IMR-90 (cell line): Measurements from ENCODE around the gene SERPINB11. TPM values are rescaled to one million over a fixed set of nuclear protein-coding genes. Genes with fewer than 3 reads are reported as not detected.

Experiments used
- ATAC-seq: fragments of 200-7000 bp; cut with Tn5 transposase; 2 replicates; pipeline ENCODE4 v1.9.1; 2020; ENCODE audit warnings: low read depth, mild to moderate bottlenecking, moderate library complexity
- BruUV-seq: library from RNA; stranded (reverse); fragments of 400-500 nt; replicated peaks from 2 replicates; lab custom pipeline; 2021; lab: Mats Ljungman, UMichigan
- CTCF ChIA-PET: fragments of 300-600 bp; formaldehyde crosslinking; extraction: SDS; loops from one replicate; lab custom pipeline; 2021; ENCODE audit warnings: antibody characterized with exemption; lab: Yijun Ruan, JAX
- POLR2A ChIA-PET: fragments of 300-600 bp; sonication (Branson Sonifier 250); formaldehyde crosslinking; loops from one replicate; lab custom pipeline; 2022; ENCODE audit warnings: antibody characterized with exemption; ENCODE audit not compliant: unreplicated experiment; lab: Charles Lee
- DNase-seq: peaks from one replicate; pipeline ENCODE4 v3.0.0; 2013
- H2AFZ ChIP-seq: replicated peaks from 2 replicates; pipeline ENCODE3; 2013; ENCODE audit warnings: low read length, mild to moderate bottlenecking; ENCODE audit not compliant: poor library complexity
- H2AK5ac ChIP-seq: 2 replicates; pipeline ENCODE4 v1.6.1; 2013; ENCODE audit warnings: low read depth, low read length, inconsistent platforms
- H2AK9ac ChIP-seq: replicated peaks from 2 replicates; pipeline ENCODE3; 2013; ENCODE audit warnings: mild to moderate bottlenecking, low read depth, low read length, moderate library complexity; ENCODE audit not compliant: poor library complexity
- H2BK120ac ChIP-seq: 2 replicates; pipeline ENCODE4 v1.6.1; 2013; ENCODE audit warnings: low read depth, low read length, inconsistent platforms
- H2BK15ac ChIP-seq: 3 replicates; pipeline ENCODE4 v1.6.1; 2013; ENCODE audit warnings: low read depth, low read length, inconsistent platforms
- H2BK20ac ChIP-seq: 2 replicates; pipeline ENCODE4 v1.6.1; 2013; ENCODE audit warnings: low read depth, mild to moderate bottlenecking, inconsistent platforms, low read length, moderate library complexity
- H2BK5ac ChIP-seq: 2 replicates; pipeline ENCODE4 v1.6.1; 2013; ENCODE audit warnings: mild to moderate bottlenecking, low read depth, low read length, inconsistent platforms; ENCODE audit not compliant: poor library complexity, severe bottlenecking
- H3K14ac ChIP-seq: replicated peaks from 2 replicates; pipeline ENCODE4 v1.6.1; 2013; ENCODE audit warnings: low read depth, low read length, inconsistent platforms
- H3K18ac ChIP-seq: 2 replicates; pipeline ENCODE4 v1.6.1; 2013; ENCODE audit warnings: low read depth, low read length, control low read depth
- H3K23ac ChIP-seq: 2 replicates; pipeline ENCODE4 v1.6.1; 2013; ENCODE audit warnings: low read depth, low read length, inconsistent platforms
- H3K27ac ChIP-seq: 2 replicates; pipeline ENCODE4 v1.5.1; 2013; ENCODE audit warnings: mild to moderate bottlenecking, control low read depth, low read length; ENCODE audit not compliant: insufficient read depth
- H3K27me3 ChIP-seq: 2 replicates; pipeline ENCODE4 v1.6.1; 2013; ENCODE audit warnings: low read length; ENCODE audit not compliant: control insufficient read depth, insufficient read depth
- H3K36me3 ChIP-seq: 2 replicates; pipeline ENCODE4 v1.6.1; 2013; ENCODE audit warnings: low read length, mixed read lengths; ENCODE audit not compliant: control insufficient read depth, insufficient read depth
- H3K4ac ChIP-seq: 2 replicates; pipeline ENCODE4 v1.6.1; 2013; ENCODE audit warnings: low read depth, low read length, inconsistent platforms
- H3K4me1 ChIP-seq: 2 replicates; pipeline ENCODE4 v1.6.1; 2013; ENCODE audit warnings: low read length, mixed read lengths; ENCODE audit not compliant: control insufficient read depth, insufficient read depth
- H3K4me2 ChIP-seq: 2 replicates; pipeline ENCODE4 v1.6.1; 2013; ENCODE audit warnings: low read depth, mild to moderate bottlenecking, control low read depth, low read length, moderate library complexity
- H3K4me3 ChIP-seq: 2 replicates; pipeline ENCODE4 v1.5.1; 2013; ENCODE audit warnings: low read depth, mild to moderate bottlenecking, control low read depth, low read length, moderate library complexity; ENCODE audit not compliant: insufficient read depth
- H3K56ac ChIP-seq: 2 replicates; pipeline ENCODE4 v1.6.1; 2013; ENCODE audit warnings: low read length, inconsistent platforms; ENCODE audit not compliant: insufficient read depth; ENCODE audit errors: extremely low read depth
- H3K79me1 ChIP-seq, 2 experiments: 2 replicates each; pipeline ENCODE4 v1.6.1; 2013; ENCODE audit warnings: low read length in 2 of 2, inconsistent platforms in 1 of 2, low read depth in 1 of 2
- H3K9ac ChIP-seq: 2 replicates; pipeline ENCODE4 v1.6.1; 2013; ENCODE audit warnings: low read depth, low read length, control low read depth
- H3K9me1 ChIP-seq: 2 replicates; pipeline ENCODE4 v1.6.1; 2013; ENCODE audit warnings: low read length, inconsistent platforms; ENCODE audit not compliant: insufficient read depth
- H3K9me3 ChIP-seq: 2 replicates; pipeline ENCODE4 v1.6.1; 2013; ENCODE audit warnings: low read length; ENCODE audit not compliant: control insufficient read depth, insufficient read depth
- H4K20me1 ChIP-seq: 2 replicates; pipeline ENCODE4 v1.6.1; 2013; ENCODE audit warnings: low read length, inconsistent platforms; ENCODE audit not compliant: insufficient read depth
- H4K5ac ChIP-seq: 2 replicates; pipeline ENCODE4 v1.6.1; 2013; ENCODE audit warnings: mild to moderate bottlenecking, low read depth, low read length, control low read depth
- H4K8ac ChIP-seq, 2 experiments: 2 replicates each; pipeline ENCODE4 v1.6.1; 2013; ENCODE audit warnings: low read depth in 2 of 2, low read length in 2 of 2, control low read depth in 1 of 2, inconsistent platforms in 1 of 2
- H4K91ac ChIP-seq: 2 replicates; pipeline ENCODE4 v1.6.1; 2013; ENCODE audit warnings: low read depth, low read length, inconsistent platforms; ENCODE audit not compliant: insufficient read depth
- BHLHE40 ChIP-seq: fragments of 150-350 bp; IDR thresholded peaks from 2 replicates; pipeline ENCODE4 v1.6.1; 2016; ENCODE audit warnings: mild to moderate bottlenecking, low read depth, low read length
- CEBPB ChIP-seq: IDR thresholded peaks from 2 replicates; pipeline ENCODE4 v1.6.1; 2012; ENCODE audit warnings: low read depth, low read length, improper control_type of control experiment
- CHD1 ChIP-seq: IDR thresholded peaks from 2 replicates; pipeline ENCODE4 v1.6.1; 2012; ENCODE audit warnings: low read depth, low read length, improper control_type of control experiment
- FOS ChIP-seq: fragments of 150-350 bp; IDR thresholded peaks from 2 replicates; pipeline ENCODE4 v1.6.1; 2016; ENCODE audit warnings: low read depth, low read length
- MAFK ChIP-seq: IDR thresholded peaks from 2 replicates; pipeline ENCODE4 v1.6.1; 2012; ENCODE audit warnings: low read depth, low read length, improper control_type of control experiment
- MAZ ChIP-seq: IDR thresholded peaks from 2 replicates; pipeline ENCODE4 v1.6.1; 2012; ENCODE audit warnings: low read depth, mild to moderate bottlenecking, low read length, improper control_type of control experiment, moderate library complexity, borderline replicate concordance
- NFE2L2 ChIP-seq: fragments of 150-350 bp; IDR thresholded peaks from 2 replicates; pipeline ENCODE4 v1.6.1; 2016; ENCODE audit warnings: low read depth, mild to moderate bottlenecking, low read length
- POLR2A ChIP-seq: IDR thresholded peaks from 2 replicates; pipeline ENCODE4 v1.6.1; 2012; ENCODE audit warnings: mild to moderate bottlenecking, low read depth, low read length
- RAD21 ChIP-seq: IDR thresholded peaks from 2 replicates; pipeline ENCODE4 v1.6.1; 2012; ENCODE audit warnings: low read length, improper control_type of control experiment
- RCOR1 ChIP-seq: IDR thresholded peaks from 2 replicates; pipeline ENCODE4 v1.6.1; 2012; ENCODE audit warnings: mild to moderate bottlenecking, low read length, improper control_type of control experiment; ENCODE audit not compliant: insufficient replicate concordance
- RFX5 ChIP-seq: IDR thresholded peaks from 2 replicates; pipeline ENCODE4 v1.8.0; 2012; ENCODE audit warnings: low read depth, mild to moderate bottlenecking, low read length, moderate library complexity
- SMC3 ChIP-seq: fragments of 150-350 bp; IDR thresholded peaks from 2 replicates; pipeline ENCODE4 v1.6.1; 2016; ENCODE audit warnings: low read depth, mild to moderate bottlenecking, antibody characterized with exemption, low read length, moderate library complexity
- WGBS, 2 experiments: methylation state at CpG; one replicate each; pipeline versions ENCODE4 v1.1.5 to v1.1.7; 2013; ENCODE audit warnings: missing lambda C conversion rate in 2 of 2; ENCODE audit not compliant: insufficient read length in 1 of 2; ENCODE audit errors: extremely low coverage in 2 of 2; 5-methylcytosine and 5-hydroxymethylcytosine counted together
- dilution Hi-C: fragments of 300-500 bp; cut with HindIII; formaldehyde crosslinking; loops from one replicate; pipeline ENCODE4 v1.14.3; 2018; ENCODE audit warnings: low sequenced_read_pairs; ENCODE audit not compliant: unreplicated experiment
- in situ Hi-C: fragments of 300-500 bp; cut with MboI; formaldehyde crosslinking; loops from 3 replicates; pipeline ENCODE4 v1.14.3; 2019; ENCODE audit warnings: low sequenced_read_pairs, inconsistent platforms, mixed read lengths
- intact Hi-C: fragments of 100-400 bp; cut with micrococcal nuclease; formaldehyde crosslinking; loops from 2 replicates; pipeline ENCODE4 v1.10.0; 2022
- polyA plus RNA-seq, 3 experiments: library from polyadenylated mRNA; depleted of rRNA; stranded (reverse); fragments of >200 nt; gene quantifications; 2 replicates each; pipeline ENCODE4 v1.2.3, GENCODE V29; 2012; ENCODE audit warnings: low replicate concordance in 1 of 3
- total RNA-seq: library from RNA; depleted of rRNA; stranded (reverse); fragments of >200 nt; gene quantifications from 2 replicates; pipeline ENCODE4 v1.2.3, GENCODE V29; 2012
- TF ChIP-seq, protein P1 (sequence below): fragments of 150-350 bp; IDR thresholded peaks from 2 replicates; pipeline ENCODE4 v1.6.1; 2016; ENCODE audit warnings: low read depth, mild to moderate bottlenecking, low read length, moderate library complexity, borderline replicate concordance
- TF ChIP-seq, protein P2 (sequence below): fragments of 150-350 bp; IDR thresholded peaks from 2 replicates; pipeline ENCODE4 v1.6.1; 2017; ENCODE audit warnings: mild to moderate bottlenecking, antibody characterized with exemption, low read length, low read depth
- TF ChIP-seq, protein P3 (sequence below): conservative IDR thresholded peaks from 2 replicates; pipeline ENCODE4 v1.5.1; 2012; ENCODE audit warnings: mild to moderate bottlenecking, low read depth, low read length, improper control_type of control experiment

SERPINB11 gene
- total and polyA plus RNA-seq, 2 of the 4 experiments (the other 2 are of a cell fraction): 0.12 to 0.18 TPM

DNA sequence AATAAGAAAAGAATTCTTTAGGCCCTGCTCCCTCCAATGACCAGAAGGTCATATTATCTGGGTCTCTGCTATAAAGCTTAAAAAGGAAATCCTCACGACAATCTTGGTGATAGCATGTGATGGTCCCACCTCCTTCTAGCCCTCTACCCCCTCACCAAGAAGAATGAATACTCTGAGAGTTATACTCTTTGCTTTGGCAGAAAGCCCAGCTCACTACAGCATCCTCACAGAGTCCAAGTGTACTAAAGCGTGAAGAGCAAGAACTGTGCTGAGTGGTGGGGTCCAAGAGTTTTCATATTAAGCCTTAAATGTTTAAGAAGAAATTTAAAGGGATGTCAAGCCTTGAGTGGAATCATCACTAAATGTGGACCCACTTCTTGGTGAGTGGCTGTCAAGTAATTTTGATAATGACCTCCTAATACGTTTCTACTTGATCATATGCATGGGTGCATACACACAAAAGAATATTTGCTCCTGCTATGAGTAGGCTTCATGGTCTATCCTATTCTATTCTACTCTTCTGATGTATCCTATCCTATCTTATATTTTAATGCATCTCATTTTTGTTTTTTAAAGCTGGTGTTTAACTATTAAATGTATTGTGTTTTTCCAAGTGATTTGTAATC, 56.0 kb downstream of the SERPINB11 start:
- CTCF ChIA-PET: interaction anchor here (1.4 kb wide), 1 partner anchor 18 kb away, joined by 3 read pairs; no protein-coding TSS in a partner anchor
- no peak overlapping the region for H3K23ac ChIP-seq
- H3K14ac ChIP-seq: no peak overlapping the region
- no peak for ATAC-seq
- no peak overlapping the region for H2BK5ac ChIP-seq
- no peak overlapping the region for H2BK15ac ChIP-seq
- no peak overlapping the region for H4K91ac ChIP-seq
- no peaks in the 10 kb centered on the region for H3K9me1 ChIP-seq
- H4K5ac ChIP-seq: no peak overlapping the region
- no peak for DNase-seq
- dilution Hi-C loops (no loop called here), in situ Hi-C loops (no loop called here), intact Hi-C loops (no loop called here)
- peaks cover 7% of the 10 kb centered on the region for H3K9me3 ChIP-seq
- H4K20me1 ChIP-seq: no peaks in the 10 kb centered on the region
- no peak overlapping the region for H3K56ac ChIP-seq
- no peaks in the 10 kb centered on the region for H3K79me1 ChIP-seq
- TF ChIP-seq NFE2L2 (no peak), SMC3 (no peak), CHD1 (no peak), RCOR1 (no peak), MAZ (no peak), BHLHE40 (no peak), FOS (no peak), RFX5 (no peak), POLR2A (no peak), CEBPB (no peak), MAFK (no peak), RAD21 (no peak)
- TF ChIP-seq, protein P1, sequence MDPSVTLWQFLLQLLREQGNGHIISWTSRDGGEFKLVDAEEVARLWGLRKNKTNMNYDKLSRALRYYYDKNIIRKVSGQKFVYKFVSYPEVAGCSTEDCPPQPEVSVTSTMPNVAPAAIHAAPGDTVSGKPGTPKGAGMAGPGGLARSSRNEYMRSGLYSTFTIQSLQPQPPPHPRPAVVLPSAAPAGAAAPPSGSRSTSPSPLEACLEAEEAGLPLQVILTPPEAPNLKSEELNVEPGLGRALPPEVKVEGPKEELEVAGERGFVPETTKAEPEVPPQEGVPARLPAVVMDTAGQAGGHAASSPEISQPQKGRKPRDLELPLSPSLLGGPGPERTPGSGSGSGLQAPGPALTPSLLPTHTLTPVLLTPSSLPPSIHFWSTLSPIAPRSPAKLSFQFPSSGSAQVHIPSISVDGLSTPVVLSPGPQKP: no peak
- TF ChIP-seq, protein P2, sequence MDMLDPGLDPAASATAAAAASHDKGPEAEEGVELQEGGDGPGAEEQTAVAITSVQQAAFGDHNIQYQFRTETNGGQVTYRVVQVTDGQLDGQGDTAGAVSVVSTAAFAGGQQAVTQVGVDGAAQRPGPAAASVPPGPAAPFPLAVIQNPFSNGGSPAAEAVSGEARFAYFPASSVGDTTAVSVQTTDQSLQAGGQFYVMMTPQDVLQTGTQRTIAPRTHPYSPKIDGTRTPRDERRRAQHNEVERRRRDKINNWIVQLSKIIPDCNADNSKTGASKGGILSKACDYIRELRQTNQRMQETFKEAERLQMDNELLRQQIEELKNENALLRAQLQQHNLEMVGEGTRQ: no peak
- TF ChIP-seq, protein P3, sequence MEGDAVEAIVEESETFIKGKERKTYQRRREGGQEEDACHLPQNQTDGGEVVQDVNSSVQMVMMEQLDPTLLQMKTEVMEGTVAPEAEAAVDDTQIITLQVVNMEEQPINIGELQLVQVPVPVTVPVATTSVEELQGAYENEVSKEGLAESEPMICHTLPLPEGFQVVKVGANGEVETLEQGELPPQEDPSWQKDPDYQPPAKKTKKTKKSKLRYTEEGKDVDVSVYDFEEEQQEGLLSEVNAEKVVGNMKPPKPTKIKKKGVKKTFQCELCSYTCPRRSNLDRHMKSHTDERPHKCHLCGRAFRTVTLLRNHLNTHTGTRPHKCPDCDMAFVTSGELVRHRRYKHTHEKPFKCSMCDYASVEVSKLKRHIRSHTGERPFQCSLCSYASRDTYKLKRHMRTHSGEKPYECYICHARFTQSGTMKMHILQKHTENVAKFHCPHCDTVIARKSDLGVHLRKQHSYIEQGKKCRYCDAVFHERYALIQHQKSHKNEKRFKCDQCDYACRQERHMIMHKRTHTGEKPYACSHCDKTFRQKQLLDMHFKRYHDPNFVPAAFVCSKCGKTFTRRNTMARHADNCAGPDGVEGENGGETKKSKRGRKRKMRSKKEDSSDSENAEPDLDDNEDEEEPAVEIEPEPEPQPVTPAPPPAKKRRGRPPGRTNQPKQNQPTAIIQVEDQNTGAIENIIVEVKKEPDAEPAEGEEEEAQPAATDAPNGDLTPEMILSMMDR: no peak
- no peaks in the 10 kb centered on the region for H3K36me3 ChIP-seq
- H2BK20ac ChIP-seq: no peak overlapping the region
- no peak overlapping the region for H4K8ac ChIP-seq
- WGBS, 2 experiments: no CpG with 5 or more reads among the region's 3 CpGs
- no peaks in the 10 kb centered on the region for H3K27me3 ChIP-seq
- no peak overlapping the region for H2AK9ac ChIP-seq
- no peak overlapping the region for H2AK5ac ChIP-seq
- no peak overlapping the region for H2BK120ac ChIP-seq
- BruUV-seq: no TSS peak
- no peak overlapping the region for H3K9ac ChIP-seq
- no peak overlapping the region for H3K27ac ChIP-seq
- H3K4me3 ChIP-seq: no peak overlapping the region
- H3K4me1 ChIP-seq: peaks cover 2% of the 10 kb centered on the region; the same call in 1 of the 2 replicates
- H3K4me2 ChIP-seq: no peak overlapping the region
- POLR2A ChIA-PET: no interaction called here
- H3K18ac ChIP-seq: no peak overlapping the region
- no peak overlapping the region for H3K4ac ChIP-seq
- H2AFZ ChIP-seq: no peak overlapping the region
